NCI-H1694 treated with DMSO at 0.1 percent for 48 hours (cell line): ENCODE data around the gene IQCH.
"Not testable (repeated sequence)": the region's sequence is repeated elsewhere in the genome, so short reads cannot be mapped to it uniquely, and the experiment has no call there.

Source experiments
- DNase-seq: peaks from one replicate; lab custom pipeline; 2025; lab: John Stamatoyannopoulos, UW

IQCH gene

DNA sequence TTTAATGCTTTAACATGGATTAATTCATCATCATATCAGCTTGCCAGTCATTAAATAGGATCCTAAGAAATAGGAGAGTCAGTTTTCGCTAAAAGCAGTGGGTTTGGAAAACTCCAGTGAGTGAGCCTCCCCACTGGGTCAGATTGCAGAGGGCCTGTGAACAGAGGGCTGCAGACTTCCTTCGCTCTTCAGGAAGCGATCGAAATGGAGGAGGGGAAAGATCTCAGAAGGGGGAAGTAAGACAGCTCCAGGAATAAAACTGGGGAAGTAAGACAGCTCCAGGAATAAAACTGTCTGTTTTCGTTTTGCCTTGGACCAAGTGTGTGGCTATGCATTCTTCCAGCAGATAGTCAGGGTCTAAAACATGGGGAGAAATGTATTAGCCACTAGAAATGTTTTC is 141.5 kb downstream of the IQCH start:
- no peak for DNase-seq

GRCh38 chr15:67397139-67397538 is 142.6 kb downstream of the IQCH start:
- no peak for DNase-seq

GRCh38 chr15:67399925-67400324 is 145.3 kb downstream of the IQCH start:
- no peak for DNase-seq

- no peak for DNase-seq
These were observed 146.3 kb downstream of the IQCH start for GRCh38 chr15:67400890-67401289.

DNA sequence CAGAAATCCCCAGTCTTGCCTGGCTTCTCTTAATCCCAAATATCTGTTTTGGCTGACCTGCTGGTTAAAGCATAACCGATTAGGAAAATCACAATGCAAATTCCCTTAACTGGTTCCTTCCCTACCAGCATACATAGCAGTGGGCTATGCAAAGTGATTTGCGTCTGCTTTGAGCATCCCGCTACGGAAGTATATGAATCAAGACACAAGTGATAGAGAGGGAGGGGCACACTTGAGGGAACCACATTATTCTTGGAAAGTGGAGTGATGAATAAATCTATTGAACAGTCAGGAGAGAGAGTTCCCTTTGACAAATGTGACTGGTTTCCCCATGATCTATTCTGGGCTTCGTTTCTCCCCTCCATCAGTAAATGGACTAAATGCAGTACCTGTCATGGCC is 146.8 kb downstream of the IQCH start:
- no peak for DNase-seq

GRCh38 chr15:67403428-67404154 is 149.0 kb downstream of the IQCH start:
- no peak for DNase-seq

GRCh38 chr15:67405208-67406191 is 150.9 kb downstream of the IQCH start:
- no peak for DNase-seq

DNA sequence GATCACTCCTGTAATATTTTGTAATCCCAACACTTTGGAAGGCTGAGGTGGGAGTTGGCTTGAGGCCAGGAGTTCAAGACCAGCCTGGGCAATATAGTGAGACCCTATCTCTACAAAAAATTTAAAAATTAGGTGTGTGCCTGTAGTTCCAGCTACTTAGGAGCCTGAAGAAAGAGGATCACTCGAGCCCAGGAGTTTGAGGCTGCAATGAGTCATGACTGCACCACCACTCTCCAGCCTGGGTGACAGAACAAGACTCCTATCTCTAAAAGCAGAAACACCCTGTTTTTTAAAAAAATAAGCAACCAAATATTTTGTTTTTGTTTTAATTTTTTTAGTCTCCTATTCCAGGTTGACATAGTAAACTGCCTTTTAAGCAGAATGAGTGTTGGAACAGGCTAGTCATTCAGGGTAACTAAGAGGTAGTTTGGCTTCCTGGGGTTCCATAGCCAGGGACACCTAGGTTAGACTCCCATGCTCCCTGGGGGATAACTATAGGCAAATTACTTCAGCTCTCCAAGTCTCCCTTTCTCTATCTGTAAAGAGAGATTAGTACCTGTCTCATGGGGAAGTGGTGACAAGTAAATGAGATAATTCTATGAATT is 151.8 kb downstream of the IQCH start:
- DNase-seq: no peak

DNA sequence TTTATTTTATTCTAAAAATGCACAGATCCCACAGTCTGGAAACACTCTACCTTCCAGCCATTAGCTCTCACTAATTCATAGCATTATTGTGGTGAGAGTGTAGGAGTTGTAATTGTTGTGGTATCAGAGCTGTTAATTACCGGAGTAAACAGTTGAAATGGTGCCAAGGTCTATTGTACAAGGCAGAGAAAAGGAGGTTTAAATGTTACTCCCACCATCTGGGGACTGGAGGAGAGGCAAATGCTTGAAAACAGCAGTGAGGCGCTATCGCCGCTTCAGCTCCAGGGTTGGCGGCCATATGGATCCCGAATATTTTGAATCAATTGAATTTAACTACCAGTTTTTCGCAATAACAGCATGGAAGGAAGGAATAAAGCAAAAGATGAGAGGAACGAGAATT is 153.2 kb downstream of the IQCH start:
- peak; percentile 58 for DNase-seq

GRCh38 chr15:67409175-67409574 is 154.6 kb downstream of the IQCH start:
- DNase-seq: no peak

GRCh38 chr15:67411486-67411885 is 156.9 kb downstream of the IQCH start:
- no peak for DNase-seq

- DNase-seq: no peak
These were observed 159.3 kb downstream of the IQCH start for GRCh38 chr15:67413770-67414390.

- no peak for DNase-seq
These were observed 160.6 kb downstream of the IQCH start for GRCh38 chr15:67415181-67415580.

DNA sequence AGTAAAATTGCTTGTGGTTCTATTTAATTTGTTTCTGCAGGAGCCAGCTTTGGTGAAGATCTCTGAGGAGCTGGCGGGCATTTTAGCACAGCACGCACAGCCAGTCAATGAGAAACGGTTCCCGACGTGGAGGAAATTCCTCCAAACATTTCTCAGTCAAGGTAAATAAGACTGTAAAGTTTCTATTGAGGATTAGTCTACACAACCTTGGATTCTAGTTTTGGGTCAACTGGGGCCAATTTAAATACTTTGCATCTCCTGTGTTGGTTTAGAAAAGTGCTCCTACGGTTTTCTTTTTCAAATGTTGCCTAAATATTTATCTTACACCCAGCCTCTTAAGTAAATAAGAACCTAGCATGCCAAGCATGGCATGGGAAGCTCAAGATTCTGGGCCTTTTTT is 162.3 kb downstream of the IQCH start:
- no peak for DNase-seq

- DNase-seq: no peak
These were observed 165.1 kb downstream of the IQCH start for GRCh38 chr15:67419705-67420104.

GRCh38 chr15:67420137-67420536 is 165.6 kb downstream of the IQCH start:
- no peak for DNase-seq

GRCh38 chr15:67421105-67421504 is 166.5 kb downstream of the IQCH start:
- no peak for DNase-seq

- no peak for DNase-seq
These were observed 167.7 kb downstream of the IQCH start for GRCh38 chr15:67422296-67422695.

DNA sequence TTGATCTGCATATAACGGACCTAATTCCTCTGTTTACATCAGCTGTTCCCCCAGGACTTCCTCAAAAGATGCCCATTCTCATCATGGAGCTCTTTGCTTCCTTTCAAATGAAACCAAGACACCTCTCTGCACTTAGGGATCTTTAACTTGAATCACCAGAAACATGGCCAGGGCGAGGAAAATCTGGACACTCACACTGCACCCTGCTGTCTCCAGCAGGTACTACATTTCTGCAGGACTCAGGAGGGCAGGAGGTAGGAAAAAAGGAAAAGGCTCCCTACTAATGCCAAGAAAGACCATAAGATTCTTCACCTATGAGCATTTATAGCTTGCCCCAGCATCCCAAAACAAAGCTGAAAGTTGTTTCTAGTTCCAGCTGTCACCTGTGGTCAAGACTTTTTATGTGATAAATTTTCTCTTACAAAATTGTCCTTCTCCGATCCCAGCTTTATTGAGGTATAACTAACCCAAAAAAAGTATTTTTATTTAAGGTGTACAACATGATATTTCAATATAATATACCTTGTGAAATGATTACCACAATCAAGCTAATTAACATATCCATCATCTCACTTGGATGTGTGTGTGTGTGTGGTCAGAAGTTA is 179.0 kb downstream of the IQCH start:
- peak; percentile 10 for DNase-seq

- not testable (repeated sequence) for DNase-seq
These were observed 182.0 kb downstream of the IQCH start for GRCh38 chr15:67436351-67437250.

GRCh38 chr15:67444100-67444499 is 189.5 kb downstream of the IQCH start:
- DNase-seq: peak; percentile 6
